Measurements from ENCODE around the gene MYH10. TPM values are rescaled to one million over a fixed set of nuclear protein-coding genes. Genes with fewer than 3 reads are reported as not detected.

Gene MYH10
- total RNA-seq, 1 experiment from 2014 or later, result 251 TPM

- H4K20me1 ChIP-seq (ENCODE audit: control insufficient read depth, insufficient read depth, insufficient read length), result no peaks in the 10 kb centered on the region
- H2BK15ac ChIP-seq (ENCODE audit: low read depth, low read length), result no peak overlapping the region
- Mint-ChIP-seq H3K27ac (peak overlapping the region in 1 of 3 experiments; percentile 22; a peak in 1 of 7 replicates), H3K36me3 (ENCODE audit: insufficient read depth in 1 of 3, low read depth in 3 of 3) (no peaks in the 10 kb centered on the region), H3K4me3 (no peak overlapping the region; a peak in 1 of 5 replicates), H3K9me3 (no peaks in the 10 kb centered on the region), H3K27me3 (ENCODE audit: low read depth) (peaks cover 5% of the 10 kb centered on the region), H3K4me1 (no peaks in the 10 kb centered on the region)
- no peak overlapping the region for H2BK12ac ChIP-seq (ENCODE audit: insufficient read length, low read depth, low read length)
- no peak overlapping the region for H4K8ac ChIP-seq (replicated peaks; ENCODE audit: insufficient read length, low read depth, low read length)
- H3K4me2 ChIP-seq (ENCODE audit: insufficient read depth, insufficient read length, low read length), result no peak overlapping the region
- WGBS (ENCODE audit: extremely low coverage, insufficient read length, low lambda C conversion rate), result no CpG with 5 or more reads among the region's 6 CpGs
- no peak overlapping the region for H4K91ac ChIP-seq (ENCODE audit: insufficient read length, low read depth, low read length)
- no peak overlapping the region for H3K23ac ChIP-seq (ENCODE audit: insufficient read length, low read depth, low read length)
- no peaks in the 10 kb centered on the region for H3K9me3 ChIP-seq (ENCODE audit: control insufficient read depth, low read depth, low read length)
- no peak overlapping the region for H3K4ac ChIP-seq (ENCODE audit: low read depth, low read length)
- no peak overlapping the region for H3K18ac ChIP-seq (ENCODE audit: insufficient read length, low read depth, low read length)
- H3K14ac ChIP-seq (ENCODE audit: insufficient read depth, low read length), result no peak overlapping the region
- H3K4me1 ChIP-seq (ENCODE audit: insufficient read depth, low read length), result no peaks in the 10 kb centered on the region
- no peak overlapping the region for H3K56ac ChIP-seq (ENCODE audit: insufficient read length, low read depth, low read length)
- H2BK20ac ChIP-seq (ENCODE audit: low read depth, low read length, poor library complexity, severe bottlenecking), result no peak overlapping the region
- H3K79me2 ChIP-seq (ENCODE audit: insufficient read depth, low read length), result no peaks in the 10 kb centered on the region
- no peak overlapping the region for H2AK5ac ChIP-seq (ENCODE audit: insufficient read length, low read length)
- H3K23me2 ChIP-seq (ENCODE audit: insufficient read length, low read depth, low read length, poor library complexity, severe bottlenecking), result no peaks in the 10 kb centered on the region
- H3K9ac ChIP-seq (ENCODE audit: extremely low read depth, insufficient read length, low read length), result no peak overlapping the region
- TF ChIP-seq CTCF (conservative IDR thresholded peaks at IDR 0.05), result no peak
- H2BK5ac ChIP-seq (ENCODE audit: insufficient read length, low read length), result no peak overlapping the region
- H2BK120ac ChIP-seq (ENCODE audit: low read depth, low read length, poor library complexity, severe bottlenecking), result no peak overlapping the region
- H3K79me1 ChIP-seq (ENCODE audit: insufficient read depth, low read depth, low read length, poor library complexity, severe bottlenecking), result no peaks in the 10 kb centered on the region
- no peak for DNase-seq
- no peak overlapping the region for H4K5ac ChIP-seq (ENCODE audit: insufficient read length, low read depth, low read length)
- no peak overlapping the region for H3K27ac ChIP-seq (ENCODE audit: insufficient read length, low read depth, low read length)
- H2AFZ ChIP-seq (ENCODE audit: low read length), result no peak overlapping the region
- H3K27me3 ChIP-seq (ENCODE audit: insufficient read depth, low read length), result no peaks in the 10 kb centered on the region
- no peak overlapping the region for H3T11ph ChIP-seq (ENCODE audit: low read length)
Observed at GRCh38 chr17:8426094-8426720, 204.3 kb downstream of the MYH10 start.

Other genes with a start within 250 kb of the MYH10 start
- gene RPL26, start 247.5 kb downstream of the MYH10 start, total RNA-seq (2021), result 2,434 and 2,435 TPM in 2 replicates
- 0.07 and 0.09 TPM in 2 replicates for gene RNF222, start 232.9 kb downstream of the MYH10 start, total RNA-seq (2021)
- gene NDEL1, start 194.8 kb downstream of the MYH10 start, total RNA-seq (2021), result 32.9 and 38.4 TPM in 2 replicates
- gene CCDC42, start 114.1 kb upstream of the MYH10 start, total RNA-seq (2021), result not detected in 2 replicates
- gene SPDYE4, start 127.8 kb upstream of the MYH10 start, total RNA-seq (2021), result not detected in 2 replicates
- 2.1 TPM in 2 replicates for gene MFSD6L, start 168.6 kb upstream of the MYH10 start, total RNA-seq (2021)
- gene PIK3R6, start 236.9 kb upstream of the MYH10 start, total RNA-seq (2021), result 0.15 TPM in 1 of 2 replicates, not detected in the other